ENCODE results near the gene RSBN1.

The RSBN1 gene

DNA sequence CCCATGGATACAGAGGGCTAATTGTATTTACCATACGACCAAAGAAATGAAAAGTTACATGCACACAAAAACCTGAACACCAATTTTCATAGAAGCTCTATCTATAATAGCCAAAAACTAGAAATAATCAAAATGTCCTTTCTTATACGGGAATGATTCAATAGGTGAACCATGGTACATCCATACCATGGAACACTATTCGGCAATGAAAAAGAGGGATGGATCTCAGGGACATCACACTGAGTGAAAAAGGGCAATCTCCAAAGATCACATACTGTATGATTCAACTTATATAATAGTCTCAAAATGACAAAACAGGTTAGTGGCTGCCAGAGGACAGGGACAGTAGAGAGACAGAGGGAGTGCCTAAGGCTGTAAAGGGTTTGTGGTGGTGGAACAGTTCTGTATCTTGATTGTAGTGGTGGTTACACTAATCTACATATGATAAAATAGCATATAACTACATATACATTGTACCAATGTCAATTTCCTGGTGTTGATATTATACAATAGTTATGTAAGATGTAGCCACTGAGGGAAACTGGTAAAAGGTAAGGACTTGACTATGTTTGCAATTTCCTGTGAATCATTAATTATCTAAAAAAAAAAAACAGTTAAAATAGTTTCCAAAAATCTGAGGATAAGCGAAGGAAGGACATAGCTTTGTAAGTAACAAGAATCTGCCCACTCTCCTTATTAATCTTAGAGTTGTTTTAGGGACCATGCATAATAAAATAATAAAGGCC, 3.7 kb downstream of the RSBN1 start:
- no peak overlapping the region for H3K27ac ChIP-seq

DNA sequence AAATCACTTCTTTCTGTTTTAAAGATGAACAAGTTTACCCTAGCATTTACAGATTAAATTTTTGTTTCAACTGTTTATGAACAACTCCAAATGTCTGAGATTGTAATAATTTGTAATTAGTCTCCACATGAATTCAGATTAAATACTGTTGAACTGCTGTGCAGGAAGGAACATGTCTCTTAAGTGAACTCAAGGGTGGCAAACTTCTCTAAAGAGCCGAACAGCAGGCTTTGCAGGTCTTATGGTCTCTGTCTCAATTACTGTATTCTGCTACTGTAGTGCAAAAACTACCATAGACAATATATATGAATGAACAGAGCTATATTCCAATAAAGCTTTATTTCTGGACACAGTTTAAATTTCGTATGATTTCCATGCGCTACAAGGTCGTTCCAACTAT, 6.6 kb downstream of the RSBN1 start:
- CTCF ChIA-PET = no interaction called here
- H3K27ac ChIP-seq = no peak overlapping the region
- no peak for DNase-seq (ENCODE audit: low spot score)
- POLR2A ChIA-PET (ENCODE audit: low non-redundant PET) = no interaction called here
- TF ChIP-seq, protein P1, sequence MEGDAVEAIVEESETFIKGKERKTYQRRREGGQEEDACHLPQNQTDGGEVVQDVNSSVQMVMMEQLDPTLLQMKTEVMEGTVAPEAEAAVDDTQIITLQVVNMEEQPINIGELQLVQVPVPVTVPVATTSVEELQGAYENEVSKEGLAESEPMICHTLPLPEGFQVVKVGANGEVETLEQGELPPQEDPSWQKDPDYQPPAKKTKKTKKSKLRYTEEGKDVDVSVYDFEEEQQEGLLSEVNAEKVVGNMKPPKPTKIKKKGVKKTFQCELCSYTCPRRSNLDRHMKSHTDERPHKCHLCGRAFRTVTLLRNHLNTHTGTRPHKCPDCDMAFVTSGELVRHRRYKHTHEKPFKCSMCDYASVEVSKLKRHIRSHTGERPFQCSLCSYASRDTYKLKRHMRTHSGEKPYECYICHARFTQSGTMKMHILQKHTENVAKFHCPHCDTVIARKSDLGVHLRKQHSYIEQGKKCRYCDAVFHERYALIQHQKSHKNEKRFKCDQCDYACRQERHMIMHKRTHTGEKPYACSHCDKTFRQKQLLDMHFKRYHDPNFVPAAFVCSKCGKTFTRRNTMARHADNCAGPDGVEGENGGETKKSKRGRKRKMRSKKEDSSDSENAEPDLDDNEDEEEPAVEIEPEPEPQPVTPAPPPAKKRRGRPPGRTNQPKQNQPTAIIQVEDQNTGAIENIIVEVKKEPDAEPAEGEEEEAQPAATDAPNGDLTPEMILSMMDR (conservative IDR thresholded peaks at IDR 0.05; ENCODE audit: low read depth) = no peak

More for the DNA sequence above, 3.7 kb downstream of the RSBN1 start:
- TF ChIP-seq, protein P1 (conservative IDR thresholded peaks at IDR 0.05; ENCODE audit: low read depth) = no peak
- DNase-seq (ENCODE audit: low spot score) = no peak
- ChIA-PET CTCF (no interaction called here), POLR2A (ENCODE audit: low non-redundant PET) (no interaction called here)

- POLR2A ChIA-PET (ENCODE audit: low non-redundant PET) = no interaction called here
- H3K27ac ChIP-seq = no peak overlapping the region
- TF ChIP-seq, protein P1 (conservative IDR thresholded peaks at IDR 0.05; ENCODE audit: low read depth) = no peak
- CTCF ChIA-PET = no interaction called here
- no peak for DNase-seq (ENCODE audit: low spot score)
Measured at GRCh38 chr1:113805256-113805531, 7.1 kb downstream of the RSBN1 start.

- peak; percentile 75 for DNase-seq (ENCODE audit: low spot score)
- H3K27ac ChIP-seq = no peak overlapping the region
- POLR2A ChIA-PET (ENCODE audit: low non-redundant PET) = no interaction called here
- TF ChIP-seq, protein P1 (conservative IDR thresholded peaks at IDR 0.05; ENCODE audit: low read depth) = no peak
- CTCF ChIA-PET = interaction anchor here (0.6 kb wide), 1 partner anchor 680 kb away, joined by 3 read pairs; no protein-coding TSS in a partner anchor
Measured at GRCh38 chr1:113804421-113805255, 7.6 kb downstream of the RSBN1 start.

- POLR2A ChIA-PET (ENCODE audit: low non-redundant PET) = no interaction called here
- TF ChIP-seq, protein P1 (conservative IDR thresholded peaks at IDR 0.05; ENCODE audit: low read depth) = no peak
- H3K27ac ChIP-seq = no peak overlapping the region
- CTCF ChIA-PET = no interaction called here
- no peak for DNase-seq (ENCODE audit: low spot score)
Measured at GRCh38 chr1:113802367-113803007, 9.8 kb downstream of the RSBN1 start.

GRCh38 chr1:113800487-113800886, 11.8 kb downstream of the RSBN1 start:
- H3K27ac ChIP-seq = no peak overlapping the region
- CTCF ChIA-PET = interaction anchor here (0.7 kb wide), 1 partner anchor 866 kb away, joined by 3 read pairs; no protein-coding TSS in a partner anchor
- DNase-seq (ENCODE audit: low spot score) = no peak
- TF ChIP-seq, protein P1 (conservative IDR thresholded peaks at IDR 0.05; ENCODE audit: low read depth) = no peak
- POLR2A ChIA-PET (ENCODE audit: low non-redundant PET) = no interaction called here

Data from RWPE1 (cell line).